IPS DF 6.9 (cell line): Measurements from ENCODE around the gene VPS52.

Source experiments
- DNase-seq: peaks from one replicate; pipeline ENCODE4 v3.0.0-alpha.2; 2013; ENCODE audit warnings: low read depth, low spot score
- H3K27ac ChIP-seq: one replicate; pipeline ENCODE4 v1.5.1; 2013; ENCODE audit warnings: low read length, control low read depth
- H3K27me3 ChIP-seq: 2 replicates; pipeline ENCODE4 v1.6.1; 2013; ENCODE audit warnings: mild to moderate bottlenecking, low read length; ENCODE audit not compliant: control insufficient read depth, insufficient read depth
- H3K36me3 ChIP-seq: 2 replicates; pipeline ENCODE4 v1.6.1; 2013; ENCODE audit warnings: low read length; ENCODE audit not compliant: control insufficient read depth, insufficient read depth
- H3K4me1 ChIP-seq: 2 replicates; pipeline ENCODE4 v1.6.1; 2013; ENCODE audit warnings: low read length; ENCODE audit not compliant: control insufficient read depth, insufficient read depth
- H3K4me3 ChIP-seq: 2 replicates; pipeline ENCODE4 v1.5.1; 2013; ENCODE audit warnings: mild to moderate bottlenecking, low read length
- H3K9me3 ChIP-seq: 2 replicates; pipeline ENCODE4 v1.6.1; 2013; ENCODE audit warnings: low read length, inconsistent platforms; ENCODE audit not compliant: control insufficient read depth, insufficient read depth
- WGBS: extraction: QIAGEN DNeasy Blood & Tissue Kit; methylation state at CpG from one replicate; pipeline ENCODE4 v1.1.7; 2013; ENCODE audit warnings: mixed read lengths, missing lambda C conversion rate; ENCODE audit not compliant: insufficient read length, insufficient coverage; 5-methylcytosine and 5-hydroxymethylcytosine counted together

The VPS52 gene

GRCh38 chr6:33301877-33302276 lies 30.2 kb upstream of the VPS52 start:
- Histone ChIP-seq H3K9me3 (no peaks in the 10 kb centered on the region), H3K27ac (no peak overlapping the region), H3K4me3 (no peak overlapping the region), H3K4me1 (peaks cover 2% of the 10 kb centered on the region; the same call in 1 of the 2 replicates), H3K27me3 (no peaks in the 10 kb centered on the region), H3K36me3 (no peaks in the 10 kb centered on the region)
- no peak for DNase-seq
- no CpG with 5 or more reads among the region's 3 CpGs for WGBS

- no CpG with 5 or more reads among the region's 54 CpGs for WGBS
- H3K27me3 ChIP-seq, result no peaks in the 10 kb centered on the region
- no peaks in the 10 kb centered on the region for H3K9me3 ChIP-seq
- peaks cover 4% of the 10 kb centered on the region for H3K36me3 ChIP-seq
- H3K4me1 ChIP-seq, result peaks cover 3% of the 10 kb centered on the region; the same call in 1 of the 2 replicates
- DNase-seq, result no peak
- no peak overlapping the region for H3K27ac ChIP-seq
- peak overlapping the region; percentile 85 for H3K4me3 ChIP-seq
These were observed 27.7 kb upstream of the VPS52 start for GRCh38 chr6:33299237-33299944.

GRCh38 chr6:33298773-33299236 lies 27.1 kb upstream of the VPS52 start, which contains the start of gene RGL2:
Gene RGL2 (minus strand): TSS chr6:33298942. CDS start chr6:33298610, 332 bp downstream.
- H3K4me1 ChIP-seq, result peaks cover 3% of the 10 kb centered on the region; the same call in 1 of the 2 replicates
- no peak for DNase-seq
- no peaks in the 10 kb centered on the region for H3K9me3 ChIP-seq
- peaks cover 4% of the 10 kb centered on the region for H3K36me3 ChIP-seq
- no peak within 1 kb of the TSS for H3K27ac ChIP-seq
- no CpG with 5 or more reads among the region's 34 CpGs for WGBS
- peak within 1 kb of the TSS; percentile 85 for H3K4me3 ChIP-seq
- no peaks in the 10 kb centered on the region for H3K27me3 ChIP-seq

GRCh38 chr6:33297956-33298772 lies 26.5 kb upstream of the VPS52 start:
- H3K9me3 ChIP-seq, result no peaks in the 10 kb centered on the region
- H3K27ac ChIP-seq, result no peak overlapping the region
- peak overlapping the region; percentile 85; the same call in 1 of the 2 replicates for H3K4me3 ChIP-seq
- no peaks in the 10 kb centered on the region for H3K27me3 ChIP-seq
- DNase-seq, result no peak
- no CpG with 5 or more reads among the region's 42 CpGs for WGBS
- H3K4me1 ChIP-seq, result peaks cover 3% of the 10 kb centered on the region; the same call in 1 of the 2 replicates
- H3K36me3 ChIP-seq, result peaks cover 6% of the 10 kb centered on the region

- Histone ChIP-seq H3K4me3 (peak overlapping the region; percentile 33; the same call in 1 of the 2 replicates), H3K4me1 (peaks cover 3% of the 10 kb centered on the region; the same call in 1 of the 2 replicates), H3K36me3 (peaks cover 7% of the 10 kb centered on the region), H3K27ac (no peak overlapping the region), H3K9me3 (no peaks in the 10 kb centered on the region), H3K27me3 (no peaks in the 10 kb centered on the region)
- WGBS, result no CpG with 5 or more reads among the region's 16 CpGs
- DNase-seq, result no peak
These were observed 25.8 kb upstream of the VPS52 start for GRCh38 chr6:33297406-33297955.

- no peak overlapping the region for H3K27ac ChIP-seq
- WGBS, result no CpG with 5 or more reads among the region's 12 CpGs
These were observed 25.2 kb upstream of the VPS52 start for GRCh38 chr6:33296797-33297405.

GRCh38 chr6:33295621-33296369 lies 24.1 kb upstream of the VPS52 start:
- DNase-seq, result no peak
- WGBS, result no CpG with 5 or more reads among the region's 15 CpGs
- H3K36me3 ChIP-seq, result peaks cover 18% of the 10 kb centered on the region
- H3K4me1 ChIP-seq, result peaks cover 3% of the 10 kb centered on the region; the same call in 1 of the 2 replicates
- H3K9me3 ChIP-seq, result no peaks in the 10 kb centered on the region
- H3K4me3 ChIP-seq, result no peak overlapping the region
- no peak overlapping the region for H3K27ac ChIP-seq
- H3K27me3 ChIP-seq, result no peaks in the 10 kb centered on the region

More at GRCh38 chr6:33296797-33297405, 25.2 kb upstream of the VPS52 start:
- peaks cover 13% of the 10 kb centered on the region for H3K36me3 ChIP-seq
- peak overlapping the region; percentile 33; the same call in 1 of the 2 replicates for H3K4me3 ChIP-seq
- no peak for DNase-seq
- peaks cover 3% of the 10 kb centered on the region; the same call in 1 of the 2 replicates for H3K4me1 ChIP-seq
- no peaks in the 10 kb centered on the region for H3K27me3 ChIP-seq
- no peaks in the 10 kb centered on the region for H3K9me3 ChIP-seq

- Histone ChIP-seq H3K27me3 (no peaks in the 10 kb centered on the region), H3K4me1 (peaks cover 3% of the 10 kb centered on the region), H3K27ac (no peak overlapping the region), H3K36me3 (peaks cover 18% of the 10 kb centered on the region), H3K9me3 (no peaks in the 10 kb centered on the region; the same call in 1 of the 2 replicates), H3K4me3 (no peak overlapping the region)
- DNase-seq, result no peak
- no CpG with 5 or more reads among the region's 10 CpGs for WGBS
These were observed 22.6 kb upstream of the VPS52 start for GRCh38 chr6:33294086-33294823.

GRCh38 chr6:33292996-33293682 lies 21.5 kb upstream of the VPS52 start:
- H3K9me3 ChIP-seq, result no peaks in the 10 kb centered on the region; the same call in 1 of the 2 replicates
- H3K36me3 ChIP-seq, result peaks cover 18% of the 10 kb centered on the region
- no CpG with 5 or more reads among the region's 16 CpGs for WGBS
- H3K4me1 ChIP-seq, result peaks cover 3% of the 10 kb centered on the region
- H3K27me3 ChIP-seq, result no peaks in the 10 kb centered on the region
- H3K4me3 ChIP-seq, result no peak overlapping the region
- no peak overlapping the region for H3K27ac ChIP-seq
- DNase-seq, result no peak
